ENCODE measurements around the gene SLC5A7. TPM values are rescaled to one million over a fixed set of nuclear protein-coding genes. Genes with fewer than 3 reads are reported as not detected.

The SLC5A7 gene
- total RNA-seq, 1 experiment from 2014 or later: not detected

- Histone ChIP-seq H3K27me3 (ENCODE audit: low read length) (peaks cover 4% of the 10 kb centered on the region; the same call in 1 of the 2 replicates), H3K27ac (ENCODE audit: low read length) (no peak overlapping the region), H3K4me3 (ENCODE audit: low read length) (no peak overlapping the region), H3K4me1 (ENCODE audit: insufficient read depth, low read length) (no peaks in the 10 kb centered on the region), H4K20me1 (ENCODE audit: low read length) (no peaks in the 10 kb centered on the region), H3K9ac (ENCODE audit: low read length) (no peak overlapping the region), H3K79me2 (ENCODE audit: low read length) (no peaks in the 10 kb centered on the region), H3K36me3 (ENCODE audit: low read depth, low read length) (no peaks in the 10 kb centered on the region), H2AFZ (ENCODE audit: low read length) (no peak overlapping the region), H3K9me2 (replicated peaks; ENCODE audit: low read length) (no peaks in the 10 kb centered on the region), H3F3A (ENCODE audit: low read length, unreplicated experiment) (no peaks in the 10 kb centered on the region), H3K4me2 (ENCODE audit: low read length) (no peak overlapping the region), H3K9me3 (ENCODE audit: low read length) (no peaks in the 10 kb centered on the region)
- CTCF ChIA-PET: no interaction called here
- no peak for TF ChIP-seq EZH2 (IDR thresholded peaks at IDR 0.05; ENCODE audit: low read length, unreplicated experiment)
- no peak for TF ChIP-seq CTCF (conservative IDR thresholded peaks at IDR 0.05; ENCODE audit: low read depth, low read length)
- TF ChIP-seq EZH2phosphoT487 (IDR thresholded peaks at IDR 0.05; ENCODE audit: borderline replicate concordance, low read length): no peak
- POLR2A ChIA-PET (ENCODE audit: unreplicated experiment): no interaction called here
- no TSS peak for BruUV-seq (replicated peaks)
- intact Hi-C loops (cut with micrococcal nuclease): no loop called here
- DNase-seq (no peak), ATAC-seq (no peak)
Observed at GRCh38 chr2:108023776-108024175, 37.5 kb downstream of the SLC5A7 start.

- POLR2A ChIA-PET (ENCODE audit: unreplicated experiment): no interaction called here
- Histone ChIP-seq H3K9me2 (replicated peaks; ENCODE audit: low read length) (no peaks in the 10 kb centered on the region), H2AFZ (ENCODE audit: low read length) (no peak overlapping the region), H3K27me3 (ENCODE audit: low read length) (peaks cover 4% of the 10 kb centered on the region), H3F3A (ENCODE audit: low read length, unreplicated experiment) (no peaks in the 10 kb centered on the region), H3K4me1 (ENCODE audit: insufficient read depth, low read length) (no peaks in the 10 kb centered on the region), H3K9me3 (ENCODE audit: low read length) (no peaks in the 10 kb centered on the region), H3K4me3 (ENCODE audit: low read length) (no peak overlapping the region), H4K20me1 (ENCODE audit: low read length) (no peaks in the 10 kb centered on the region), H3K36me3 (ENCODE audit: low read depth, low read length) (no peaks in the 10 kb centered on the region), H3K4me2 (ENCODE audit: low read length) (no peak overlapping the region), H3K79me2 (ENCODE audit: low read length) (no peaks in the 10 kb centered on the region), H3K9ac (ENCODE audit: low read length) (no peak overlapping the region), H3K27ac (ENCODE audit: low read length) (no peak overlapping the region)
- ATAC-seq (no peak), DNase-seq (no peak)
- TF ChIP-seq EZH2phosphoT487 (IDR thresholded peaks at IDR 0.05; ENCODE audit: borderline replicate concordance, low read length): no peak
- TF ChIP-seq EZH2 (IDR thresholded peaks at IDR 0.05; ENCODE audit: low read length, unreplicated experiment): no peak
- no peak for TF ChIP-seq CTCF (conservative IDR thresholded peaks at IDR 0.05; ENCODE audit: low read depth, low read length)
- CTCF ChIA-PET: no interaction called here
- no TSS peak for BruUV-seq (replicated peaks)
- intact Hi-C loops (cut with micrococcal nuclease): no loop called here
Observed at GRCh38 chr2:108026092-108026794, 39.9 kb downstream of the SLC5A7 start.

- no peaks in the 10 kb centered on the region for H4K20me1 ChIP-seq (ENCODE audit: low read length)
- intact Hi-C loops (cut with micrococcal nuclease): no loop called here
- no peaks in the 10 kb centered on the region for H3K79me2 ChIP-seq (ENCODE audit: low read length)
- H3K4me2 ChIP-seq (ENCODE audit: low read length): no peak overlapping the region
- no peaks in the 10 kb centered on the region for H3K9me3 ChIP-seq (ENCODE audit: low read length)
- no TSS peak for BruUV-seq (replicated peaks)
- H3K27ac ChIP-seq (ENCODE audit: low read length): no peak overlapping the region
- no peak for ATAC-seq
- H3F3A ChIP-seq (ENCODE audit: low read length, unreplicated experiment): no peaks in the 10 kb centered on the region
- TF ChIP-seq EZH2 (IDR thresholded peaks at IDR 0.05; ENCODE audit: low read length, unreplicated experiment): no peak
- TF ChIP-seq EZH2phosphoT487 (IDR thresholded peaks at IDR 0.05; ENCODE audit: borderline replicate concordance, low read length): no peak
- no peak for TF ChIP-seq CTCF (conservative IDR thresholded peaks at IDR 0.05; ENCODE audit: low read depth, low read length)
- H3K4me3 ChIP-seq (ENCODE audit: low read length): no peak overlapping the region
- ChIA-PET CTCF (no interaction called here), POLR2A (ENCODE audit: unreplicated experiment) (no interaction called here)
- H3K27me3 ChIP-seq (ENCODE audit: low read length): no peaks in the 10 kb centered on the region; the same call in 1 of the 2 replicates
- H3K36me3 ChIP-seq (ENCODE audit: low read depth, low read length): no peaks in the 10 kb centered on the region
- H2AFZ ChIP-seq (ENCODE audit: low read length): no peak overlapping the region
- no peaks in the 10 kb centered on the region for H3K4me1 ChIP-seq (ENCODE audit: insufficient read depth, low read length)
- no peaks in the 10 kb centered on the region for H3K9me2 ChIP-seq (replicated peaks; ENCODE audit: low read length)
- DNase-seq: no peak
- H3K9ac ChIP-seq (ENCODE audit: low read length): no peak overlapping the region
Observed at GRCh38 chr2:108029496-108029895, 43.2 kb downstream of the SLC5A7 start.

Data from PC-3 (cell line).